ENCODE measurements around the gene GPR108. TPM values are rescaled to one million over a fixed set of nuclear protein-coding genes. Genes with fewer than 3 reads are reported as not detected.

Gene GPR108
- total and polyA plus RNA-seq, 2 of the 13 experiments (the other 11 are each of a cell fraction or from before 2014, with no cell fraction given): 36.4 to 63.0 TPM

- TF ChIP-seq ZHX1 (CRISPR knock-in tag; IDR thresholded peaks at IDR 0.05; ENCODE audit: low read depth) (no peak), ISX (CRISPR knock-in tag; conservative IDR thresholded peaks at IDR 0.05) (no peak), MXI1 (IDR thresholded peaks at IDR 0.05; ENCODE audit: borderline replicate concordance, low read depth, low read length) (no peak), ZNF136 (CRISPR knock-in tag; IDR thresholded peaks at IDR 0.05; ENCODE audit: low read depth) (no peak), ZNF761 (CRISPR knock-in tag; conservative IDR thresholded peaks at IDR 0.05) (peak; percentile 35; the same call in 1 of the 2 replicates), AKAP8 (CRISPR knock-in tag; IDR thresholded peaks at IDR 0.05) (no peak), ATF1 (CRISPR knock-in tag; IDR thresholded peaks at IDR 0.05) (no peak), ZNF670 (CRISPR knock-in tag; IDR thresholded peaks at IDR 0.05; ENCODE audit: borderline replicate concordance) (0 out of 2 replicates have a peak, but pooled peaks have one; percentile 52), ZNF350 (CRISPR knock-in tag; IDR thresholded peaks at IDR 0.05; ENCODE audit: borderline replicate concordance, low read depth) (0 out of 2 replicates have a peak, but pooled peaks have one; percentile 8), ZNF740 (CRISPR knock-in tag; IDR thresholded peaks at IDR 0.05) (no peak), ZNF530 (CRISPR knock-in tag; IDR thresholded peaks at IDR 0.05; ENCODE audit: low read depth) (no peak), MTF1 (CRISPR knock-in tag; IDR thresholded peaks at IDR 0.05) (no peak), KDM5B (CRISPR knock-in tag; IDR thresholded peaks at IDR 0.05; ENCODE audit: borderline replicate concordance) (0 out of 2 replicates have a peak, but pooled peaks have one; percentile 32), NFKB2 (CRISPR knock-in tag; IDR thresholded peaks at IDR 0.05; ENCODE audit: borderline replicate concordance) (no peak), ZNF564 (CRISPR knock-in tag; IDR thresholded peaks at IDR 0.05) (peak; percentile 62; the same call in 1 of the 2 replicates), SIX1 (CRISPR knock-in tag; IDR thresholded peaks at IDR 0.05; ENCODE audit: borderline replicate concordance) (no peak), ARID5B (CRISPR knock-in tag; IDR thresholded peaks at IDR 0.05) (no peak), IKZF5 (CRISPR knock-in tag; IDR thresholded peaks at IDR 0.05) (no peak), NFIC (IDR thresholded peaks at IDR 0.05; ENCODE audit: low read length) (no peak), KLF16 (CRISPR knock-in tag; IDR thresholded peaks at IDR 0.05) (no peak), ZZZ3 (CRISPR knock-in tag; IDR thresholded peaks at IDR 0.05; ENCODE audit: borderline replicate concordance) (no peak), SIN3A (IDR thresholded peaks at IDR 0.05; ENCODE audit: borderline replicate concordance, low read depth, low read length) (0 out of 2 replicates have a peak, but pooled peaks have one; percentile 15), ZNF367 (CRISPR knock-in tag; IDR thresholded peaks at IDR 0.05; ENCODE audit: borderline replicate concordance) (no peak)
Observed at GRCh38 chr19:6738787-6739389, 1.5 kb upstream of the GPR108 start (continued).
